AG04450 (cell line): ENCODE measurements around the gene FBXW7. TPM values are rescaled to one million over a fixed set of nuclear protein-coding genes. Genes with fewer than 3 reads are reported as not detected.

Experiments used
- CTCF ChIA-PET: fragments of 300-600, 350-600 bp; formaldehyde crosslinking; extraction: SDS; loops from one replicate; lab custom pipeline; 2022; ENCODE audit warnings: antibody characterized with exemption, inconsistent platforms; lab: Charles Lee
- POLR2A ChIA-PET: fragments of 350-600 bp; formaldehyde crosslinking; extraction: SDS; loops from one replicate; lab custom pipeline; 2021; ENCODE audit warnings: antibody characterized with exemption, inconsistent platforms; lab: Yijun Ruan, JAX
- DNase-seq: peaks from one replicate; pipeline ENCODE4 v3.0.0-alpha.2; 2011; ENCODE audit warnings: low read depth, low spot score
- H3K27ac ChIP-seq: one replicate; pipeline ENCODE4 v1.5.1; 2012; ENCODE audit warnings: low read depth, low read length, control low read depth
- H3K27me3 ChIP-seq: one replicate; pipeline ENCODE4 v1.6.0; 2012; ENCODE audit warnings: low read length; ENCODE audit not compliant: control insufficient read depth, insufficient read depth
- H3K4me3 ChIP-seq: 2 replicates; pipeline ENCODE4 v1.5.1; 2011; ENCODE audit warnings: mild to moderate bottlenecking, low read depth, low read length, control low read depth
- H3K9me3 ChIP-seq: 2 replicates; pipeline ENCODE4 v1.5.1; 2012; ENCODE audit warnings: low read length; ENCODE audit not compliant: control insufficient read depth, insufficient read depth
- polyA plus RNA-seq: library from polyadenylated mRNA; depleted of rRNA; stranded (reverse); fragments of >200 nt; gene quantifications from 2 replicates; pipeline ENCODE4 v1.2.3, GENCODE V29; 2011; rRNA removed
- small RNA-seq: library from RNA; depleted of rRNA; stranded (forward); fragments of <200 nt; gene quantifications from one replicate; pipeline ENCODE3, GENCODE V24; 2012; ENCODE audit warnings: low read depth; ENCODE audit not compliant: insufficient read length
- TF ChIP-seq, protein P1 (sequence below): IDR thresholded peaks from 2 replicates; pipeline ENCODE4 v1.5.1; 2011; ENCODE audit warnings: low read depth, low read length, control low read depth, inconsistent platforms

The FBXW7 gene
- polyA plus RNA-seq, 1 experiment: 16.3 TPM

DNA sequence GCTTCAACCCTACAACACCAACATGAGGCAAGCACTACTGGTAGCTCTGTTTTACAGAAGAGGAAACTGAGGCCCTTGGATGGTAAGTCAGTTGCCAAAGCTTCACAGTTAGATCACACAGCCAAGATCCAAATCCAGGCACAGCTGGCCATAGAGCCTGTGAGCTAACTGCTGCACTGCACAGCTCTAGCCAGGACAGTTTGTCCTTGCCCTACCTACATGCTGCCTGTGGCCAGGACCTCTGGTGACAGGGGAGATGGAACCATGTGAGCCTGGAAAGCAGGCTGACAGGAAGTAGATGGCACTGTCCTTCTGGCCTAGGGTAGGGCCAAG, 257.8 kb downstream of the FBXW7 start:
- no peak for DNase-seq
- no peaks in the 10 kb centered on the region; the same call in 1 of the 2 replicates for H3K9me3 ChIP-seq
- ChIA-PET POLR2A (no interaction called here), CTCF (no interaction called here)
- TF ChIP-seq, protein P1, sequence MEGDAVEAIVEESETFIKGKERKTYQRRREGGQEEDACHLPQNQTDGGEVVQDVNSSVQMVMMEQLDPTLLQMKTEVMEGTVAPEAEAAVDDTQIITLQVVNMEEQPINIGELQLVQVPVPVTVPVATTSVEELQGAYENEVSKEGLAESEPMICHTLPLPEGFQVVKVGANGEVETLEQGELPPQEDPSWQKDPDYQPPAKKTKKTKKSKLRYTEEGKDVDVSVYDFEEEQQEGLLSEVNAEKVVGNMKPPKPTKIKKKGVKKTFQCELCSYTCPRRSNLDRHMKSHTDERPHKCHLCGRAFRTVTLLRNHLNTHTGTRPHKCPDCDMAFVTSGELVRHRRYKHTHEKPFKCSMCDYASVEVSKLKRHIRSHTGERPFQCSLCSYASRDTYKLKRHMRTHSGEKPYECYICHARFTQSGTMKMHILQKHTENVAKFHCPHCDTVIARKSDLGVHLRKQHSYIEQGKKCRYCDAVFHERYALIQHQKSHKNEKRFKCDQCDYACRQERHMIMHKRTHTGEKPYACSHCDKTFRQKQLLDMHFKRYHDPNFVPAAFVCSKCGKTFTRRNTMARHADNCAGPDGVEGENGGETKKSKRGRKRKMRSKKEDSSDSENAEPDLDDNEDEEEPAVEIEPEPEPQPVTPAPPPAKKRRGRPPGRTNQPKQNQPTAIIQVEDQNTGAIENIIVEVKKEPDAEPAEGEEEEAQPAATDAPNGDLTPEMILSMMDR: no peak
- H3K4me3 ChIP-seq: no peak overlapping the region
- peaks cover 21% of the 10 kb centered on the region for H3K27me3 ChIP-seq
- no peak overlapping the region for H3K27ac ChIP-seq

DNA sequence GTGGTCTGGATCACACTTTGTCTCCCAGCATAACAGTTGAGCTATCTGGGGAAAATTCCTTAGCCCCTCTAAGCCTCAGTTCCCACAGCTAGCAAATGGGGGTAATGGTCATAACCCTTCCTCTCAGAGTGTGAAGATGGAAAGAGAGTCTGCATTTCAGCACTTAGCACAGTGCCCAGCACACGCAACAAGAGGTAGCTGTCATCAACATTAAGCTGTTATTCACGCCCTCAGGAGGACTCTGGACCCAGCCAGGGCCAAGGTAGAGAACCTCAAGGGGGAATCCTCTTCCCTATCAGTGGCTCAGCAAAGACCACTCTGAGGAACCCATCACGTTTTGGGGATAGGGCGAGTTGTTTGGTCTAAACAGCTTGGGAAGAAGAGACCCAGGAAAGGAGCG, 258.6 kb downstream of the FBXW7 start:
- Histone ChIP-seq H3K9me3 (no peaks in the 10 kb centered on the region; the same call in 1 of the 2 replicates), H3K27ac (no peak overlapping the region), H3K27me3 (peaks cover 21% of the 10 kb centered on the region), H3K4me3 (no peak overlapping the region)
- POLR2A ChIA-PET: no interaction called here
- TF ChIP-seq, protein P1: no peak
- CTCF ChIA-PET: no interaction called here
- no peak for DNase-seq

DNA sequence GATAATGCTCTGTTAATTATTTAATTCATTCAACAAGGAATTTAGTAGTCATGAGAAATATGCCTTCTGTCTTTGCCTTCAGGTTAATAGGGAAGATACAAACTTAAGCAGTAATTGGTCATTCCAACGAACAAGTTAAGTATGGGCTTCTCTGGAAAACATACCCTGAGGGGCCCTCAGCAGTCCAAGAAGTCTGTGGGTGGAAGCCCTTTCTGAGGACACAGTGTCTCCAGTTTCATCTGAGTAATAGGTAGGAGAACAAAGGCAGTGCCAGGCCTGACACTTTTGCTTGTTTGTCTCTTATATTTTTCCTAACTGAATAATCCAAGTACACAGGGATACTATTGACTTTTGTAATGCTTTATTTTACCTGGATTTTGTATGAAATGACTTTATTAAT, 262.5 kb downstream of the FBXW7 start:
- ChIA-PET POLR2A (no interaction called here), CTCF (no interaction called here)
- no peak for DNase-seq

More for the DNA sequence above, 262.5 kb downstream of the FBXW7 start:
- no peaks in the 10 kb centered on the region for H3K9me3 ChIP-seq
- TF ChIP-seq, protein P1: no peak
- H3K4me3 ChIP-seq: no peak overlapping the region
- H3K27me3 ChIP-seq: peaks cover 12% of the 10 kb centered on the region
- no peak overlapping the region for H3K27ac ChIP-seq

Small RNAs within 50 kb of the gene (small RNA-seq; reads per million reads assigned to genes)
- gene MIR3140: not detected

Other genes starting within 250 kb of the FBXW7 start
- 0.63 and 0.83 TPM in 2 replicates for gene TMEM154, start 143.9 kb upstream of the FBXW7 start, polyA plus RNA-seq
- gene TIGD4, start 243.6 kb upstream of the FBXW7 start, polyA plus RNA-seq: not detected in 2 replicates
- 29.1 and 42.0 TPM in 2 replicates for gene ARFIP1, start 243.9 kb upstream of the FBXW7 start, polyA plus RNA-seq